HFF-Myc (cell line): ENCODE results near the gene IL17C.

Source experiments
- DNase-seq: peaks from one replicate; pipeline ENCODE4 v3.0.0-alpha.2; 2011; ENCODE audit warnings: low read depth; ENCODE audit errors: extremely low read depth
- H3K4me3 ChIP-seq: replicated peaks from 2 replicates; pipeline ENCODE4 v1.5.1; 2011; ENCODE audit warnings: low read depth, mild to moderate bottlenecking, control low read depth, low read length
- TF ChIP-seq, protein P1 (sequence below): IDR thresholded peaks from 2 replicates; pipeline ENCODE4 v1.5.1; 2012; ENCODE audit warnings: mild to moderate bottlenecking, low read depth, low read length, control low read depth; ENCODE audit errors: missing control alignments

Gene IL17C

DNA sequence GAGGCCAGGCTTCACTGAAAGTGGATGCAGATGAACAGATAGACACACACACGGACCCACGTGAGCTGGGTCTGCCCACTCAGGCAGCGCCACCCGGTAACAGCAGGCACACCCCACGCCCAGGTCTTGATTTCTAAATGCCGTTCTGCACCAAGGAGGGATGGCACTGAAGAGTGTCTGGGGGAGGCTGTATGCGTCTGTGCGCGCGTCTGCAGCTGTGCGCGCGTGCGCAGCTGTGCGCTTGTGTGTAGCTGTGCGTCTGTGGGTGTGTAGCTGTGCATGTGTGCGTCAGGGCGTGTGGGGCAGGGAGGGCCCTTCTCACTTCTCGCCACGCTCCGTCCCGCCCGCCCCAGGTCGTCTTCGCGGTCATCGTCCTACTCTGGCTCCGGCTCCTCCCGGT, 15.5 kb upstream of the IL17C start:
- TF ChIP-seq, protein P1, sequence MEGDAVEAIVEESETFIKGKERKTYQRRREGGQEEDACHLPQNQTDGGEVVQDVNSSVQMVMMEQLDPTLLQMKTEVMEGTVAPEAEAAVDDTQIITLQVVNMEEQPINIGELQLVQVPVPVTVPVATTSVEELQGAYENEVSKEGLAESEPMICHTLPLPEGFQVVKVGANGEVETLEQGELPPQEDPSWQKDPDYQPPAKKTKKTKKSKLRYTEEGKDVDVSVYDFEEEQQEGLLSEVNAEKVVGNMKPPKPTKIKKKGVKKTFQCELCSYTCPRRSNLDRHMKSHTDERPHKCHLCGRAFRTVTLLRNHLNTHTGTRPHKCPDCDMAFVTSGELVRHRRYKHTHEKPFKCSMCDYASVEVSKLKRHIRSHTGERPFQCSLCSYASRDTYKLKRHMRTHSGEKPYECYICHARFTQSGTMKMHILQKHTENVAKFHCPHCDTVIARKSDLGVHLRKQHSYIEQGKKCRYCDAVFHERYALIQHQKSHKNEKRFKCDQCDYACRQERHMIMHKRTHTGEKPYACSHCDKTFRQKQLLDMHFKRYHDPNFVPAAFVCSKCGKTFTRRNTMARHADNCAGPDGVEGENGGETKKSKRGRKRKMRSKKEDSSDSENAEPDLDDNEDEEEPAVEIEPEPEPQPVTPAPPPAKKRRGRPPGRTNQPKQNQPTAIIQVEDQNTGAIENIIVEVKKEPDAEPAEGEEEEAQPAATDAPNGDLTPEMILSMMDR = no peak
- no peak overlapping the region for H3K4me3 ChIP-seq
- no peak for DNase-seq

DNA sequence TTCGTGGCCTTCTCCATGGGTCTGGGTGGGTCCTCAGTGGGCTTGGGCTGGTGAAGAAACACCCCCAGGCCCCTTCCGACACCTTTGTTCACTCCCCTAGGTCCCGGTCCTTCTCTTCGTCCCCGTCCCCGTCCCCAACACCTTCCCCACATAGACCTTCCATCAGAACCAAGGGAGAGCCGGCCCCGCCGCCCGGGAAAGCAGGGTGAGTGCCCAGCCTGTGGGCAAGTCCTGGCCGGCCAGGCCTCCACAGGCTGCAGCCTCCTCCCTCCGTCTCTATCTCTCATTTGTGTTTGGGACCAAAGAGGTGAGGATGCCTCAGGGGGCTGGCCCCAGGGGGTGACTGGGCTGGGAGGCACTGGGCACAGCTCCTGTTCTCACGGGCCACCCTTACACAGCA, 14.5 kb upstream of the IL17C start:
- no peak overlapping the region for H3K4me3 ChIP-seq
- no peak for DNase-seq

DNA sequence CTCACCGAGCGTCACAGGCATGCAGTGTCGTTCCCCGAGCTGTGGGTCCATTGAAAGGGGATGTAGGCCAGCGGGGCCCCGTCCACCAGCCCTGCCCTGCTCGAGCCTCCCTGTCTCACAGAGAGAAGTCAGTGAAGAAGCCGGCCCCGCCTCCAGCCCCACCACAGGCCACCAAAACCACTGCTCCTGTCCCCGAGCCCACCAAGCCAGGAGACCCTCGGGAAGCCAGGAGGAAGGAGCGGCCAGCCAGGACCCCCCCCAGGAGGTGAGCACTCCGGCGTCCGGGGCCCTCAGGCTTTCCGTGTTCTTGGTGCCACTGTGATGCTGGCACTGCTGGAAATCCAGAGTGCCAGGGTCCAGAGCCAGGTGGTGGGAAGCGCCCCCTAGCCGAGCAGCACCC, 13.9 kb upstream of the IL17C start:
- TF ChIP-seq, protein P1 = no peak
- H3K4me3 ChIP-seq = no peak overlapping the region
- DNase-seq = no peak

More for the DNA sequence above, 14.5 kb upstream of the IL17C start:
- TF ChIP-seq, protein P1 = no peak

DNA sequence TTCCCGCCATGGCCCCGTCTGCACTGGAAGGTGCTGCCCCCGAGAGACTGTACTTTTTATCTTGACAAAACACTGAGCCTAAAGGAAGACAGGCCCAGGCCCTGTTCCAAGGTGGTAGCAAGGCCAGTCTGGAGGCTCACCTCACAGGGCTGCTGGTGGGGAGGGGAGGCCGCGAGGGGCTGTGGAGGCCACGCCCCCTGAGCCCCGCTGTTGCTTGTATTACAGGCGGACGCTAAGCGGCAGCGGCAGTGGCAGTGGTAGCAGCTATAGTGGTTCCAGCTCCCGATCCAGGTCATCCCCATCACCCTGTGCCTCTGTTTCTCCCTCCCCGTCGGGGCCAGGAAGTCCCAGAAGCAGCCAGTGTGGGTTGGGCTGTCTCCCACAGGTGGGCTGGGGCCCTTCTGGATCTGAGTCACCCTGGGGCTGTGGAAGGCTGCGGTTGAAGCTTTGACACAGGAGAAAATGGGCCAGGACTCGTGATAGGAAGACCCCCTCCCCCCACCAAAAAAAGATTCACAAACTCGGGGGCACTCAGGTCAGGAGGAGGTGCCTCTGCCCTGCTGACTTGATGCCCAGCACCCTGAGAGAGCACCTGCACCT, 13.3 kb upstream of the IL17C start:
- TF ChIP-seq, protein P1 = no peak
- DNase-seq = no peak
- H3K4me3 ChIP-seq = no peak overlapping the region

DNA sequence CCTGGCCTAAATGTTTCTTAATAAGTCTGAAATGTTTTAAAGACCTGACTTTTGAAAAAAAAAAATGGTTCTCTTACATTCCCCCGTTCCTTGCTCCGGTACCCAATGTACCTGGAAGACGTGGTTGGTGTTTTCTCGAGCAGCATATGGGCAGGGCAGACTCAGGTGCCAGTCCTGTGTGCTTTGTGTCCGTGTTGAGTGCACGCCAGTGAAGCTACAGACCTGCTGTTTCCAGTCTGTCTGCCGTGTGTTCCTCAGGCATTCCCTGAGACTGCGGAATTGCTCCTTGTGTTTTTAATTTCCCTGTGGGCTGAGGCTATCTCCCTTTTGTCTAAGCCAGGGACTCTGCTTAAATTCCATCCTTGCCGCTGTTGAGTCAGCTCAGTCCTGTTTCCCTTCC, 11.7 kb upstream of the IL17C start:
- no peak for DNase-seq
- TF ChIP-seq, protein P1 = no peak
- H3K4me3 ChIP-seq = no peak overlapping the region

DNA sequence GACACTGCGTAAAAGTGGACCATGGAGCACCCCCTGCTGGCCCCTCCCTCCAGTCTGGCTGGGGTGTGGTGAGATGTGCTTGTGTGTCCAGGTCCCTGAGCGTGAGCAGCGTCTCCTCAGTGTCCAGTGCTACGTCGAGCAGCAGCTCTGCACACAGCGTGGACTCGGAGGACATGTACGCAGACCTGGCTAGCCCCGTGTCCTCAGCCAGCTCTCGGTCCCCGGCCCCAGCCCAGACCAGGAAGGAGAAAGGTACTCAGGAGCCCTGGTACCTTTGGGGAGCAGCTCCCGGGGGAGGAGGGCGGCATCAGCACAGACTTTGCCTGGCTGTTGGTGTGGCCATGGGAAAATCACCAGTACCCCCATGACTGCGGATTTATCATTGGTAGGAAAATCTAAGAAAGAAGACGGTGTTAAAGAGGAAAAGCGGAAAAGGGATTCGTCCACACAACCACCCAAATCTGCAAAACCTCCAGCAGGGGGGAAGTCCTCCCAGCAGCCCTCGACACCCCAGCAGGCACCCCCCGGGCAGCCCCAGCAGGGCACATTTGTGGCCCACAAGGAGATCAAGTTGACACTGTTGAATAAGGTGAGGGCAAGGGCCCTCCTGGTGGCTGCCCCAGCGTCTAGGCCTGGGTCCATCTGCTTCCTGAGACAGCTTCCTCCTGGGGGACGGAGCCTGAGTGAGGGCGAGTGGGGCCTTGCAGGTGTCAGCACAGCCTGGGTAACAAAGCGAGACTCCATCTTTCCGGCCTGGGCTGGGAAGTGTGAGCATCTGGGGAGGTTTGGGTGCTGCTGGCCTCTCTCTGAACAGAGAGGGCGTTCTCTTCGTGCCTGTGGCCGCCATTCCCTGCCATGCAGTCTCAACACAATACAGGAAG, 10.6 kb upstream of the IL17C start:
- TF ChIP-seq, protein P1 = no peak
- no peak overlapping the region for H3K4me3 ChIP-seq
- no peak for DNase-seq

DNA sequence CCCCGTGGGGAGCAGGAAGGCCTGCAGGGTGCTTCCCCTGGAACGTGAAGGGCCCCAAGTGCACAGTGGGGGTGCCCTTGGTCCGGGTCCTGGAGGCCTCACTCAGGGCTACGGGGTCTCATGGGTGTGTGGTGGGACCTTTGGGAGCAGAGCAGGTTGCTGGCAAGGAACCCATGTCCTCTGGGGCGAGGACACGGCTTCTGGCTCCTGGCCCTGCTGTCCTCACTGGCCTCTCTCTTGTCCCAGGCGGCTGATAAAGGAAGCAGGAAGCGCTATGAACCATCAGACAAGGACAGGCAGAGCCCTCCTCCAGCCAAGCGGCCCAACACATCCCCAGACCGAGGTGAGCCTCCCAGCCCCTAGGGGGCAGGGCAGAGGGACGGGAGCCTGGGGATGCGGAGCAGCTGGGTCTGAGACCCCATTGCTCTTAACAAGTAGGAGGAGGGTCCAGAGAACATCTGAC, 9.8 kb upstream of the IL17C start:
- TF ChIP-seq, protein P1 = peak; percentile 58
- DNase-seq = no peak
- no peak overlapping the region for H3K4me3 ChIP-seq
